Vagina (tissue), 2 donors: ENCODE results near the gene ATAD1.

Experiments used
- CTCF ChIP-seq, 3 experiments: fragments of 450-650 bp in 2 of 3; fragments of 200-600 bp in 1 of 3; sonication (generic) in 1 of 3; IDR thresholded peaks; one replicate each; pipeline ENCODE4 v1.5.1; 2017 to 2019; ENCODE audit warnings: antibody characterized with exemption in 3 of 3, mild to moderate bottlenecking in 2 of 3, moderate library complexity in 2 of 3
- POLR2A ChIP-seq, 2 donors: fragments of 450-650 bp; IDR thresholded peaks; one replicate each; pipeline ENCODE4 v1.6.1; 2017; ENCODE audit warnings: antibody characterized with exemption in 2 of 2, mild to moderate bottlenecking in 2 of 2, moderate library complexity in 2 of 2

- TF ChIP-seq CTCF (IDR thresholded peaks at IDR 0.05) (no peak), POLR2A (IDR thresholded peaks at IDR 0.05) (no peak)
Measured at GRCh38 chr10:87733081-87733480, 84.9 kb downstream of the ATAD1 start.
